SK-N-SH (cell line): ENCODE data around the gene HNRNPA1. TPM values are rescaled to one million over a fixed set of nuclear protein-coding genes. Genes with fewer than 3 reads are reported as not detected.

Experiments
- CTCF ChIA-PET: fragments of 300-600, 350-600 bp; formaldehyde crosslinking; extraction: SDS; loops from one replicate; lab custom pipeline; 2021; lab: Yijun Ruan, JAX
- POLR2A ChIA-PET: fragments of 350-600 bp; sonication (Branson Sonifier 250); formaldehyde crosslinking; extraction: SDS; loops from one replicate; lab custom pipeline; 2020; ENCODE audit warnings: antibody characterized with exemption, inconsistent platforms; lab: Yijun Ruan, JAX
- DNase-seq: peaks from one replicate; pipeline ENCODE4 v3.0.0; 2012
- H2AFZ ChIP-seq: fragments of 200-600 bp; sonication (generic); 2 replicates; pipeline ENCODE4 v1.8.1; 2016; ENCODE audit warnings: antibody characterized with exemption, mild to moderate bottlenecking, low read depth
- H3F3A ChIP-seq: fragments of 200-600 bp; sonication (generic); replicated peaks from 2 replicates; pipeline ENCODE3; 2016; ENCODE audit warnings: antibody characterized with exemption, mild to moderate bottlenecking; ENCODE audit not compliant: insufficient read depth
- H3K27ac ChIP-seq, 2 experiments: fragments of 200-500 bp in 1 of 2; fragments of 200-600 bp in 1 of 2; sonication (Bioruptor generic) in 1 of 2; sonication (generic), shearing (Covaris generic) in 1 of 2; 2 replicates each; pipeline versions ENCODE4 v1.5.1 to v1.6.1; 2014 to 2016; ENCODE audit warnings: low read depth in 2 of 2, inconsistent platforms in 1 of 2, low read length in 1 of 2, mild to moderate bottlenecking in 1 of 2, mixed read lengths in 1 of 2
- H3K27me3 ChIP-seq: fragments of 200-600 bp; sonication (generic), shearing (Covaris generic); 2 replicates; pipeline ENCODE4 v1.6.1; 2016; ENCODE audit warnings: mixed run types; ENCODE audit not compliant: insufficient read depth
- H3K36me3 ChIP-seq, 2 experiments: fragments of 200-500 bp in 1 of 2; fragments of 200-600 bp in 1 of 2; sonication (Bioruptor generic) in 1 of 2; sonication (generic) in 1 of 2; replicated peaks in 1 of 2; 2 replicates each; pipeline versions ENCODE3 to v1.5.1; 2014 to 2016; ENCODE audit warnings: low read length in 1 of 2, mild to moderate bottlenecking in 1 of 2; ENCODE audit not compliant: insufficient read depth in 2 of 2, control insufficient read depth in 1 of 2
- H3K4me1 ChIP-seq, 2 experiments: fragments of 200-500 bp in 1 of 2; fragments of 200-600 bp in 1 of 2; sonication (Bioruptor generic) in 1 of 2; sonication (generic), shearing (Covaris generic) in 1 of 2; 2 replicates each; pipeline versions ENCODE4 v1.5.1 to v1.6.1; 2014 to 2016; ENCODE audit warnings: low read depth in 1 of 2, low read length in 1 of 2, mixed run types in 1 of 2; ENCODE audit not compliant: insufficient read depth in 2 of 2, control insufficient read depth in 1 of 2
- H3K4me2 ChIP-seq: fragments of 200-600 bp; sonication (generic), shearing (Covaris generic); 2 replicates; pipeline ENCODE4 v1.6.1; 2017; ENCODE audit warnings: mixed run types
- H3K4me3 ChIP-seq, 2 experiments: fragments of 200-500 bp in 1 of 2; fragments of 200-600 bp in 1 of 2; sonication (Bioruptor generic) in 1 of 2; sonication (generic), shearing (Covaris generic) in 1 of 2; 2 replicates each; pipeline versions ENCODE4 v1.5.1 to v1.8.1; 2014 to 2016; ENCODE audit warnings: low read depth in 2 of 2, inconsistent platforms in 1 of 2, low read length in 1 of 2, mild to moderate bottlenecking in 1 of 2, mixed read lengths in 1 of 2, moderate library complexity in 1 of 2
- H3K79me2 ChIP-seq: fragments of 200-600 bp; sonication (generic); 2 replicates; pipeline ENCODE4 v1.8.1; 2017; ENCODE audit warnings: mild to moderate bottlenecking; ENCODE audit not compliant: insufficient read depth
- H3K9ac ChIP-seq: fragments of 200-600 bp; sonication (generic); 2 replicates; pipeline ENCODE4 v1.6.1; 2017; ENCODE audit warnings: mixed run types
- H3K9me2 ChIP-seq: fragments of 200-600 bp; sonication (generic); 2 replicates; pipeline ENCODE4 v1.6.1; 2017; ENCODE audit warnings: mixed run types
- H3K9me3 ChIP-seq: fragments of 200-600 bp; sonication (generic); 2 replicates; pipeline ENCODE4 v1.6.1; 2017; ENCODE audit warnings: mixed run types, mild to moderate bottlenecking, moderate library complexity
- H4K20me1 ChIP-seq: fragments of 200-600 bp; sonication (generic); 2 replicates; pipeline ENCODE4 v1.6.1; 2017; ENCODE audit warnings: mild to moderate bottlenecking, mixed run types; ENCODE audit not compliant: insufficient read depth
- CHD2 ChIP-seq: fragments of 150-350 bp; IDR thresholded peaks from 2 replicates; pipeline ENCODE4 v1.6.1; 2018; ENCODE audit warnings: low read length; ENCODE audit not compliant: partially characterized antibody
- CTCF ChIP-seq: fragments of 200-600 bp; sonication (generic); IDR thresholded peaks from 2 replicates; pipeline ENCODE4 v1.6.1; 2017; ENCODE audit warnings: antibody characterized with exemption, mild to moderate bottlenecking, moderate library complexity
- ELF1 ChIP-seq: IDR thresholded peaks from 2 replicates; pipeline ENCODE4 v1.4.0; 2012
- EP300 ChIP-seq, 2 experiments: IDR thresholded peaks; 2 replicates each; pipeline versions ENCODE4 v1.4.0 to v1.6.1; 2012; ENCODE audit warnings: borderline replicate concordance in 1 of 2, low read depth in 1 of 2, low read length in 1 of 2
- EZH2phosphoT487 ChIP-seq: fragments of 200-600 bp; sonication (generic); IDR thresholded peaks from 2 replicates; pipeline ENCODE4 v1.6.1; 2017; ENCODE audit warnings: low read depth, mixed run types, mild to moderate bottlenecking, antibody characterized with exemption, moderate library complexity, borderline replicate concordance
- FOSL2 ChIP-seq: IDR thresholded peaks from 2 replicates; pipeline ENCODE4 v1.4.0; 2012; ENCODE audit warnings: low read depth, mild to moderate bottlenecking, moderate library complexity, borderline replicate concordance
- FOXJ3 ChIP-seq: sonication (generic); formaldehyde crosslinking; IDR thresholded peaks from 2 replicates; pipeline ENCODE4 v1.5.1; 2020; ENCODE audit warnings: mild to moderate bottlenecking, missing genetic modification reagents
- GATA2 ChIP-seq: sonication (generic); formaldehyde crosslinking; IDR thresholded peaks from 2 replicates; pipeline ENCODE4 v1.5.0; 2020; ENCODE audit warnings: mild to moderate bottlenecking, missing genetic modification reagents
- JUND ChIP-seq: IDR thresholded peaks from 2 replicates; pipeline ENCODE4 v1.4.0; 2012
- MEF2A ChIP-seq: IDR thresholded peaks from 2 replicates; pipeline ENCODE4 v1.4.0; 2012; ENCODE audit warnings: low read depth, borderline replicate concordance
- MXI1 ChIP-seq: IDR thresholded peaks from 2 replicates; pipeline ENCODE4 v1.6.1; 2012; ENCODE audit warnings: mild to moderate bottlenecking, low read depth, low read length, improper control_type of control experiment
- NFIC ChIP-seq: IDR thresholded peaks from 2 replicates; pipeline ENCODE4 v1.4.0; 2012; ENCODE audit warnings: borderline replicate concordance
- NRF1 ChIP-seq: IDR thresholded peaks from 2 replicates; pipeline ENCODE4 v1.6.1; 2012; ENCODE audit warnings: low read depth, mild to moderate bottlenecking, low read length
- RAD21 ChIP-seq: IDR thresholded peaks from 2 replicates; pipeline ENCODE4 v1.6.1; 2012; ENCODE audit warnings: mild to moderate bottlenecking, low read length
- RCOR1 ChIP-seq: fragments of 150-350 bp; IDR thresholded peaks from 2 replicates; pipeline ENCODE4 v1.6.1; 2017; ENCODE audit warnings: antibody characterized with exemption, low read length
- RFX5 ChIP-seq: IDR thresholded peaks from 2 replicates; pipeline ENCODE4 v1.6.1; 2012; ENCODE audit warnings: mild to moderate bottlenecking, improper control_type of control experiment, low read length
- SIN3A ChIP-seq: IDR thresholded peaks from 2 replicates; pipeline ENCODE4 v1.6.1; 2012; ENCODE audit warnings: low read depth, mild to moderate bottlenecking, low read length, moderate library complexity, borderline replicate concordance
- SMC3 ChIP-seq: IDR thresholded peaks from 2 replicates; pipeline ENCODE4 v1.6.1; 2012; ENCODE audit warnings: low read depth, low read length, improper control_type of control experiment
- TAF1 ChIP-seq: IDR thresholded peaks from 2 replicates; pipeline ENCODE4 v1.6.1; 2012; ENCODE audit warnings: low read depth, mild to moderate bottlenecking, low read length, moderate library complexity, borderline replicate concordance
- YY1 ChIP-seq: IDR thresholded peaks from 2 replicates; pipeline ENCODE4 v1.4.0; 2012; ENCODE audit warnings: low read depth, mild to moderate bottlenecking
- WGBS: methylation state at CpG from one replicate; pipeline ENCODE4 v1.1.6; 2017; ENCODE audit warnings: low lambda C conversion rate; 5-methylcytosine and 5-hydroxymethylcytosine counted together
- polyA plus RNA-seq, 3 experiments: library from polyadenylated mRNA; depleted of rRNA; stranded (reverse); fragments of >200 nt; gene quantifications; 2 replicates each; pipeline ENCODE4 v1.2.3, GENCODE V29; 2012
- TF ChIP-seq, protein P1 (sequence below): IDR thresholded peaks from 2 replicates; pipeline ENCODE4 v1.4.0; 2012; ENCODE audit warnings: low read depth
- TF ChIP-seq, protein P2 (sequence below): IDR thresholded peaks from 2 replicates; pipeline ENCODE4 v1.6.1; 2012; ENCODE audit warnings: mild to moderate bottlenecking, low read depth, low read length, moderate library complexity
- TF ChIP-seq, protein P3 (sequence below): fragments of 150-350 bp; IDR thresholded peaks from 2 replicates; pipeline ENCODE4 v1.6.1; 2017; ENCODE audit warnings: antibody characterized with exemption, low read length, low read depth, borderline replicate concordance
- TF ChIP-seq, protein P4 (sequence below): IDR thresholded peaks from 2 replicates; pipeline ENCODE4; 2012

HNRNPA1 gene
- polyA plus RNA-seq, 1 of the 3 experiments (the other 2 are of a cell fraction), result 773 TPM

- ChIA-PET CTCF (interaction anchor here (1.0 to 2.1 kb wide), 14 partner anchors 8 to 111 kb away, joined by 3 to 8 read pairs (median 4); partner anchors contain the start of genes CBX5, COPZ1 and HNRNPA1), POLR2A (interaction anchor here (0.6 to 4.7 kb wide), 5 partner anchors 21 to 94 kb away, joined by 3 to 36 read pairs (median 3); partner anchors contain the start of genes CBX5, COPZ1 and HNRNPA1)
- H2AFZ ChIP-seq, result no peak overlapping the region
- no peaks in the 10 kb centered on the region for H3K9me3 ChIP-seq
- no peaks in the 10 kb centered on the region for H4K20me1 ChIP-seq
- H3K9ac ChIP-seq, result peak overlapping the region; percentile 83
- peak overlapping the region; percentile 40 to 52 for H3K4me3 ChIP-seq
- no peaks in the 10 kb centered on the region for H3K9me2 ChIP-seq
- H3K36me3 ChIP-seq, result peaks cover 14 to 29% of the 10 kb centered on the region in 2 experiments
- under 1% methylated on average over 11 of the region's 11 CpGs for WGBS
- DNase-seq, result peak; percentile 90
- H3K79me2 ChIP-seq, result peaks cover 81% of the 10 kb centered on the region
- H3K27me3 ChIP-seq, result no peaks in the 10 kb centered on the region
- H3K4me1 ChIP-seq, result peaks cover 22 to 55% of the 10 kb centered on the region in 2 experiments
- H3K27ac ChIP-seq, result peak overlapping the region; percentile 98 to 99
- peak overlapping the region; percentile 78 for H3K4me2 ChIP-seq
- peaks cover 69% of the 10 kb centered on the region for H3F3A ChIP-seq
- TF ChIP-seq, protein P1, sequence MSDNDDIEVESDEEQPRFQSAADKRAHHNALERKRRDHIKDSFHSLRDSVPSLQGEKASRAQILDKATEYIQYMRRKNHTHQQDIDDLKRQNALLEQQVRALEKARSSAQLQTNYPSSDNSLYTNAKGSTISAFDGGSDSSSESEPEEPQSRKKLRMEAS, result peak; percentile 77
- TF ChIP-seq FOXJ3 (CRISPR knock-in tag) (peak; percentile 46; the same call in 1 of the 2 replicates), RFX5 (peak; percentile 81), CHD2 (peak; percentile 95), JUND (peak; percentile 52; the same call in 1 of the 2 replicates), SMC3 (0 out of 2 replicates have a peak, but pooled peaks have one; percentile 5), RCOR1 (no peak), EP300 (IDR thresholded peaks at IDR 0.05; ENCODE audit: borderline replicate concordance in 1 of 2, low read depth in 1 of 2, low read length in 1 of 2) (peak in 1 of 2 experiments; percentile 71; a peak in 3 of 4 replicates), ELF1 (peak; percentile 62; the same call in 1 of the 2 replicates), RAD21 (0 out of 2 replicates have a peak, but pooled peaks have one; percentile 4), GATA2 (CRISPR knock-in tag) (peak; percentile 77), MXI1 (peak; percentile 74), NRF1 (peak; percentile 84), CTCF (no peak), YY1 (peak; percentile 69; the same call in 1 of the 2 replicates), MEF2A (no peak), EZH2phosphoT487 (no peak), TAF1 (0 out of 2 replicates have a peak, but pooled peaks have one; percentile 50), NFIC (0 out of 2 replicates have a peak, but pooled peaks have one; percentile 46), SIN3A (peak; percentile 20; the same call in 1 of the 2 replicates), FOSL2 (peak; percentile 52; the same call in 1 of the 2 replicates)
- TF ChIP-seq, protein P2, sequence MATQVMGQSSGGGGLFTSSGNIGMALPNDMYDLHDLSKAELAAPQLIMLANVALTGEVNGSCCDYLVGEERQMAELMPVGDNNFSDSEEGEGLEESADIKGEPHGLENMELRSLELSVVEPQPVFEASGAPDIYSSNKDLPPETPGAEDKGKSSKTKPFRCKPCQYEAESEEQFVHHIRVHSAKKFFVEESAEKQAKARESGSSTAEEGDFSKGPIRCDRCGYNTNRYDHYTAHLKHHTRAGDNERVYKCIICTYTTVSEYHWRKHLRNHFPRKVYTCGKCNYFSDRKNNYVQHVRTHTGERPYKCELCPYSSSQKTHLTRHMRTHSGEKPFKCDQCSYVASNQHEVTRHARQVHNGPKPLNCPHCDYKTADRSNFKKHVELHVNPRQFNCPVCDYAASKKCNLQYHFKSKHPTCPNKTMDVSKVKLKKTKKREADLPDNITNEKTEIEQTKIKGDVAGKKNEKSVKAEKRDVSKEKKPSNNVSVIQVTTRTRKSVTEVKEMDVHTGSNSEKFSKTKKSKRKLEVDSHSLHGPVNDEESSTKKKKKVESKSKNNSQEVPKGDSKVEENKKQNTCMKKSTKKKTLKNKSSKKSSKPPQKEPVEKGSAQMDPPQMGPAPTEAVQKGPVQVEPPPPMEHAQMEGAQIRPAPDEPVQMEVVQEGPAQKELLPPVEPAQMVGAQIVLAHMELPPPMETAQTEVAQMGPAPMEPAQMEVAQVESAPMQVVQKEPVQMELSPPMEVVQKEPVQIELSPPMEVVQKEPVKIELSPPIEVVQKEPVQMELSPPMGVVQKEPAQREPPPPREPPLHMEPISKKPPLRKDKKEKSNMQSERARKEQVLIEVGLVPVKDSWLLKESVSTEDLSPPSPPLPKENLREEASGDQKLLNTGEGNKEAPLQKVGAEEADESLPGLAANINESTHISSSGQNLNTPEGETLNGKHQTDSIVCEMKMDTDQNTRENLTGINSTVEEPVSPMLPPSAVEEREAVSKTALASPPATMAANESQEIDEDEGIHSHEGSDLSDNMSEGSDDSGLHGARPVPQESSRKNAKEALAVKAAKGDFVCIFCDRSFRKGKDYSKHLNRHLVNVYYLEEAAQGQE, result peak; percentile 66
- TF ChIP-seq, protein P3, sequence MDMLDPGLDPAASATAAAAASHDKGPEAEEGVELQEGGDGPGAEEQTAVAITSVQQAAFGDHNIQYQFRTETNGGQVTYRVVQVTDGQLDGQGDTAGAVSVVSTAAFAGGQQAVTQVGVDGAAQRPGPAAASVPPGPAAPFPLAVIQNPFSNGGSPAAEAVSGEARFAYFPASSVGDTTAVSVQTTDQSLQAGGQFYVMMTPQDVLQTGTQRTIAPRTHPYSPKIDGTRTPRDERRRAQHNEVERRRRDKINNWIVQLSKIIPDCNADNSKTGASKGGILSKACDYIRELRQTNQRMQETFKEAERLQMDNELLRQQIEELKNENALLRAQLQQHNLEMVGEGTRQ, result no peak
- TF ChIP-seq, protein P4, sequence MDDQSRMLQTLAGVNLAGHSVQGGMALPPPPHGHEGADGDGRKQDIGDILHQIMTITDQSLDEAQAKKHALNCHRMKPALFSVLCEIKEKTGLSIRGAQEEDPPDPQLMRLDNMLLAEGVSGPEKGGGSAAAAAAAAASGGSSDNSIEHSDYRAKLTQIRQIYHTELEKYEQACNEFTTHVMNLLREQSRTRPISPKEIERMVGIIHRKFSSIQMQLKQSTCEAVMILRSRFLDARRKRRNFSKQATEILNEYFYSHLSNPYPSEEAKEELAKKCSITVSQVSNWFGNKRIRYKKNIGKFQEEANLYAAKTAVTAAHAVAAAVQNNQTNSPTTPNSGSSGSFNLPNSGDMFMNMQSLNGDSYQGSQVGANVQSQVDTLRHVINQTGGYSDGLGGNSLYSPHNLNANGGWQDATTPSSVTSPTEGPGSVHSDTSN, result peak; percentile 56
Observed at GRCh38 chr12:54259194-54260011, 21.1 kb upstream of the HNRNPA1 start.
